ENCODE results near the gene PDE5A.
"Not testable (repeated sequence)": the region's sequence is repeated elsewhere in the genome, so short reads cannot be mapped to it uniquely, and the experiment has no call there.

The PDE5A gene

GRCh38 chr4:119643306-119644042, 14.9 kb upstream of the PDE5A start:
- no peak for DNase-seq

GRCh38 chr4:119641765-119642164, 13.2 kb upstream of the PDE5A start:
- DNase-seq, result no peak

GRCh38 chr4:119638359-119638758, 9.8 kb upstream of the PDE5A start:
- DNase-seq, result no peak

DNA sequence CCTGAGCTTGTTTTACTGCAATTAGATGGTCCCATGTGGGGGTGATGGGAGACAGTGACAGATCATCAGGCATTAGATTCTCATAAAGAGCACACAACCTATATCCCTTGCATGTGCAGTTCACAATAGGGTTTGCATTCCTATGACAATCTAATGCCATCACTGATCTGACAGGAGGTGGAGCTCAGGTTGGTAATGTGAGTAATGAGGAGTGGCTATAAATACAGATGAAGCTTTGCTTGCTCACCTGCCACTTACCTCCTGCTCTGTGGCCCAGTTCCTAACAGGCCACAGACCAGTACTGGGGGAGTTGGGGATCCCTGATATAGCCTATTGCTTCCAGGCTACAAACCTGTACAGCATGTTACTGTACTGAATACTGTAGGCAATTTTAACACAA, 8.2 kb upstream of the PDE5A start:
- DNase-seq, result not testable (repeated sequence)

DNA sequence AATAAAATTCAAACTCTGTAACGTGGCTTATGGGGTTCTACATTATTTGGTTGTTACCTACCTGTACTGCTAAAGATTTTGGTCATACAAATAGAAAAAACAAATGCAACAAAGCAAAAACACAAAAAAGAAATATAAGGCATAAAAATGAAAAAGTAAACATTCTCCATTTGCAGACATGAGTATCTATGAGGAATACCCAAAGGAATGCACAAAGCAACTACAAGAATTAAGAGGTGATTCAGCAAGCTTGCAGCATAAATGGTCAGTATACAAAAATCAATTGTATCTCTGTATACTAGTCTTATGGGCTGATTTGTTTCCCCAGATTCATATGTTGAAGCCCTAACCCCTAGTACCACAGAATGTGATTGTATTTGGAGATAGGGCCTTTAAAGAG, 3.6 kb upstream of the PDE5A start:
- no peak for DNase-seq

GRCh38 chr4:119629142-119629471, 503 bp upstream of the PDE5A start:
- DNase-seq, result no peak

GRCh38 chr4:119627267-119628255, 1.0 kb downstream of the PDE5A start:
- peak; percentile 32 for DNase-seq

GRCh38 chr4:119626943-119627266, 1.7 kb downstream of the PDE5A start:
- DNase-seq, result no peak

- no peak for DNase-seq
Measured at GRCh38 chr4:119626420-119626819, 2.2 kb downstream of the PDE5A start.

GRCh38 chr4:119625761-119626160, 2.8 kb downstream of the PDE5A start:
- no peak for DNase-seq

DNA sequence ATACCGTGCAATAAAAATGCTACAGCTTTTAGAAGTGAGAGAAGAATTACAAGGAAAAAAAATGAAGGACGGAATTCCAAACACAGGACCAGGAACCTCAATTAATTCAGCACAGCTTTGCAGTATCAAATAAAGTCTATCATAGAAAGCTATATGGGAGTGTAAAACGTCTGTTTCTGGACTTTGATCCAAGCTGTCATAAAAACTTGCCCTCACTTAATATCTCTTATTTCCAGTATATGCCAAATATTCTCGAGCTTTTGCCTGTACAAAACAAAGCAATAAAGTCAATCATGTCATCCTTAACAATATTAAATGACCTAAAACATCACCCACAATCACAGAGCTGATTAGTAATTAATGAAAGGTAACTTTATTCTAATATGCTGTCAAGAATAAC, 4.2 kb downstream of the PDE5A start:
- no peak for DNase-seq

GRCh38 chr4:119623025-119623424, 5.6 kb downstream of the PDE5A start:
- no peak for DNase-seq

GRCh38 chr4:119615068-119615719, 13.4 kb downstream of the PDE5A start:
- DNase-seq, result no peak

- no peak for DNase-seq
Measured at GRCh38 chr4:119604266-119604665, 24.3 kb downstream of the PDE5A start.

DNA sequence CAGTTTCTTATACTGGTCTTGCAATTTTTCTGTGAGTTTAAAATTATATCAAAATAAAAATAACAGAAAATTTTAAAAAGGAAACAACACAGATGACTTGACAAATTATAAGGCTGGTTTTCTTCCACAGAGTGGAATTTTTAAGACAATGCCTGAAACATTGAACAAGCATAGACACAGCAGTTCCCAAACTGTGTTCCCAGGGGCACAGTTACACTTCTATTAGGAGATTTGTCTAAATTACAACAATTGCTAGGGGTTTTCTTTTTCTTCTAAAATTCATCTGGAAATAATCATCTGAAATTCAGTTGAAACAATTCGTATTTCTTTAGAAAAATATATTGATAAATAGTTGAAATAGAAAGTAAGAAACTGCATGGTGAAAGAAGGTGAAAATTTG, 26.2 kb downstream of the PDE5A start:
- no peak for DNase-seq

GRCh38 chr4:119598521-119598920, 30.1 kb downstream of the PDE5A start:
- peak; percentile 7 for DNase-seq

DNA sequence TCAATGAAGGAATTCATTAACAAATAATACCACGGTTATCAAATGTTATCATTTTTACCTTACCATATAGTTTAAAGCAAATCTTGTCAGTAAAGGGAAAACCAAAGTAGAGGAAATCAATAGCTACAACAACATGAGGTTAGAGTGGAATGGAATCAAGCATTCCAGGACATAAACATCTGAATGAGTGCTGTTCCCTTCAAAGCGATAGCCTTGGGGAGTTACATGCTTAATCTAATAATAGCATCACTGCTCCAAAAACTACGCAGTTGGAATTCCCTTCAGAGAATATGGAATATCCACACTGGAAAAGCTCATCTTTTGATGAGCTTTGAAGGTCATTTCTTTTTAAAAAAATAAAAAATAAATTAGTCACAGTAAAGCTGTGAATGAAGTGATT, 31.2 kb downstream of the PDE5A start:
- no peak for DNase-seq

DNA sequence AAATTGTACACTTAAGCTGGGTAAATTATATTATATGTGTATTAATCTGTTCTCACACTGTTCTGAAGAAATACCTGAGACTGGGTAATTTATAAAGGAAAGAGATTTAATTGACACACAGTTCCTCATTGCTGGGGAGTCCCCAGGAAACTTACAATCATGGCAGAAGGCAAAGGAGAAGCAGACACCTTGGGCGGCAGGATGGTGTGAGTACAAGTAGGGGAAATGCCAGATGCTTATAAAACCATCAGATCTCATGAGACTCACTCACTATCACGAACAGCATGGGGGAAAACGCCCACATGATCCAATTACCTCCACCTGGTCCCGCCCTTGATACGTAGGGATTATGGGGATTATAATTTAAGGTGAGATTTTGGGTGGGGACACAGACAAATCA, 34.9 kb downstream of the PDE5A start:
- no peak for DNase-seq

GRCh38 chr4:119592830-119593229, 35.8 kb downstream of the PDE5A start:
- DNase-seq, result no peak

GRCh38 chr4:119589165-119589564, 39.4 kb downstream of the PDE5A start:
- DNase-seq, result no peak

DNA sequence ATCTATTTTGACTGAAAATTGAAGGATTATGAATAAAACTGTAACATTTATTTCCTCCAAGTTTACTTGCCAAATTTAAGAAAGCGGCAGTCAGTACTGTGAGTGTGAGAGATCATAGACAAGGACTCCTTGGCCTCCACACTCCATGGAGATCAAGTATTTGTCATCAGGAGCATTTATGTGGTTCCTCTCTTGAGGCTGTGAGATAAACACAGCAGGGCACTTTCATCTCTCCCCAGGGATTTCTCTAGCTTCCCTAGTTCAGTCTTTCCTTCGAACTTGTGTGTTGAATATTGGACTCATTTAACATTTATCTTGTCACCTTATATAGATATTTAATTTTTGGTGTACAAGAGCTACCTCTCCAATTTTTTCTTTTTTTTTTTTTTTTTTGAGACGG, 40.8 kb downstream of the PDE5A start:
- DNase-seq, result no peak

DNA sequence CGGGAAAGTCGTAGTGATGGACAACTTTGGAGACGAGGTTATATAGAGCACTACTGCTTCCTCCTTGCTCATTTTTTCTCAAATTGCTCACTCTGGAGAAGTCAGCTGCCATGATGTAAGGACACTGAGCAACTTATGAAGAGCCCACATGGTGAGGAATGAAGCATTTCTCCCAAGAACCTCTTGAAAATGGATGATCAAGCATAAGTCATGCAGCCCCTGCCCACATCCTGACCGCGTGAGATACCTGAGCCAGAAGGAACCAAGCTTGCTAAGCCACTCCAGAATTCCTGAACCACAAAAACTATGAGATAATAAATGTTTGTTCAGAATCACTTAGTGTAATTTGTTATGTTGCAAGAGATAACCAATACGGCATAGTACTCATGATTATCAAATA, 42.8 kb downstream of the PDE5A start:
- no peak for DNase-seq

DNA sequence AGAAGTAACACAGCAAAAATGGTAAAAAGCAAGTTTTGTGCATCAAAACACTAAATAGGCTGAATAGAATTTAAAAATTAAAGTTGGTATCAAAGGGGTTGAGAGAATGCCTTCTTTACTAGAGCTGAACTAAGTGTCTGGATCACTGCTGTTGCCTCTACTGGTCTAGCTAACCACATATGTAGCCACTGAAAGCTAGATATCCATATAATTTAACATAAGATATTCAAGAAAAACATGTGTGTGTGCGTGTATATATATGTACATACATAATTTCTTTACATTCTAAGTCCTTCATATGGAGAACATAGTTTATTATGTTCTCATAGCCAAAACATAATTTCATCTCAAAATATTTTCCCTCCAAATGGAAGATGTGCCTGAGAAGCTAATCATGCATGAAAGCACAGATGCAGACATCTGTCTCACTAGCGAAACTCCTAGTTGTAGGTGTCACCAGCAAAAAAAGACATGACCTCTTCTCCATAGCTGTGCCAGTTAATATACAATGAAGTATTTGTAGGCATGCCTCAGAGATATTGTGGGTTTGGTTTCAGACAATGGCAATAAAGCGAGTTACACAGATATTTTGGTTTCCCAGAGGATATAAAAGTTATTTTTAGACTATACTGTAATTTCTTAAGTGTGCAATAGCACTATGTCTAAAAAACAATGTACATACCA, 47.3 kb downstream of the PDE5A start:
- no peak for DNase-seq

Measured in COR-L47 (cell line).